Esophagus muscularis mucosa (tissue), 4 donors: ENCODE measurements around the gene PDE8B. TPM values are rescaled to one million over a fixed set of nuclear protein-coding genes. Genes with fewer than 3 reads are reported as not detected.

Experiments
- DNase-seq: peaks from one replicate; pipeline ENCODE4 v3.0.0-alpha.2; 2017; ENCODE audit errors: extremely low spot score
- H3K27ac ChIP-seq, 4 donors: fragments of 200-600 bp; sonication (generic); replicated peaks in 1 of 4; 1 replicate in 3 of 4; 2 replicates in 1 of 4; pipeline ENCODE4 v1.5.1; 2016 to 2019; ENCODE audit warnings: mild to moderate bottlenecking in 1 of 4
- H3K27me3 ChIP-seq, 4 donors: fragments of 200-600 bp; sonication (generic); one replicate each; pipeline versions ENCODE4 v1.5.1 to v1.6.0; 2016 to 2019
- H3K36me3 ChIP-seq, 4 donors: fragments of 200-600 bp; sonication (generic); one replicate each; pipeline ENCODE4 v1.5.1; 2016 to 2019
- H3K4me1 ChIP-seq, 4 donors: fragments of 200-600 bp; sonication (generic); one replicate each; pipeline ENCODE4 v1.5.1; 2016 to 2019
- H3K4me3 ChIP-seq, 4 donors: fragments of 200-600 bp; sonication (generic); 1 replicate in 2 of 4; 2 replicates in 2 of 4; pipeline ENCODE4 v1.5.1; 2016 to 2019; ENCODE audit warnings: mild to moderate bottlenecking in 4 of 4, moderate library complexity in 1 of 4
- H3K9me3 ChIP-seq, 4 donors: fragments of 200-600 bp; sonication (generic); 1 replicate in 3 of 4; 2 replicates in 1 of 4; pipeline ENCODE4 v1.5.1; 2016 to 2019
- EP300 ChIP-seq: sonication (generic); formaldehyde crosslinking; IDR thresholded peaks from one replicate; pipeline ENCODE4 v1.6.1; 2017; ENCODE audit warnings: antibody characterized with exemption
- POLR2A ChIP-seq: fragments of 450-650 bp; IDR thresholded peaks from one replicate; pipeline ENCODE4 v1.6.1; 2017; ENCODE audit warnings: antibody characterized with exemption, moderate library complexity, mild to moderate bottlenecking, low read depth
- POLR2AphosphoS5 ChIP-seq, 2 donors: sonication (generic); formaldehyde crosslinking; IDR thresholded peaks; one replicate each; pipeline ENCODE4 v1.6.1; 2017; ENCODE audit warnings: antibody characterized with exemption in 2 of 2
- WGBS: methylation state at CpG from one replicate; pipeline ENCODE4 v1.1.5; 2018; 5-methylcytosine and 5-hydroxymethylcytosine counted together
- intact Hi-C: fragments of 100-400 bp; cut with DNase I; formaldehyde crosslinking; loops from one replicate; pipeline ENCODE4 v1.15.1; 2023
- total RNA-seq, 4 donors: library from RNA; depleted of rRNA; stranded (reverse); fragments of >200 nt; gene quantifications; one replicate each; pipeline versions ENCODE4 v1.1.0 to v1.2.1, GENCODE V29; 2016
- TF ChIP-seq, protein P1 (sequence below), 3 experiments: fragments of 200-600 bp in 2 of 3; fragments of 450-650 bp in 1 of 3; sonication (generic) in 2 of 3; IDR thresholded peaks; one replicate each; pipeline ENCODE4 v1.5.1; 2017 to 2019; ENCODE audit warnings: antibody characterized with exemption in 3 of 3, mild to moderate bottlenecking in 2 of 3, moderate library complexity in 1 of 3

Gene PDE8B
- total RNA-seq, 4 donors from 2014 or later, result 0.83 to 7.1 (median 1.5) TPM

DNA sequence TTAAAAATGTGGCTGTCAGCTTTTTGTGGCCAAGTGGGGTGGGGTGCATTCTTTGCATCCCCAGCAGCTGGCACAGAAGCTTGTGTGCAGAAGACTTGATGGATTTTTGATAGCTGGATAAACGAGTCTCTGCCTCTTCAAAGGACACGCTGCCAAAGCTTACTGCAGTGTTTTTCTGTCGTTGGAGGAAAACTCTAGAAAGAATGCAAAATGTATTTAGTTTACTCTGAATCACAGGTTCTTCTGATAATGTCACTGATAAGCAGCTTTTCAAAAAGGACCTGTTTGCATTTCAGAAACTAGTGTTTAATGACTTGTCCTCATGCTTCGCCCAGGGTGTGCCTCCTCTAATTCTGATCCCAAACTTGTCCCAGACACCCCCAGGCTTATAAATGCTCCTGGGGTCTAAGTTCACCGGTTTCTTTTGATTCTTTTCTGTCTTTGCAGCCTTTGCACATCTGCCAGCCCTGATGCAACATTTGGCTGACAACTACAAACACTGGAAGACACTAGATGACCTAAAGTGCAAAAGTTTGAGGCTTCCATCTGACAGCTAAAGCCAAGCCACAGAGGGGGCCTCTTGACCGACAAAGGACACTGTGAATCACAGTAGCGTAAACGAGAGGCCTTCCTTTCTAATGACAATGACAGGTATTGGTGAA is 215.6 kb downstream of the PDE8B start:
- no peak for DNase-seq
- H3K27me3 ChIP-seq, result no peaks in the 10 kb centered on the region
- peaks cover 0 to 30% (median 29%) of the 10 kb centered on the region in 4 donors for H3K4me1 ChIP-seq
- H3K36me3 ChIP-seq, result peaks cover 0 to 27% (median 13%) of the 10 kb centered on the region in 4 donors
- intact Hi-C loops, result no loop called here
- no peak for TF ChIP-seq POLR2A
- TF ChIP-seq EP300, result no peak
- TF ChIP-seq, protein P1, sequence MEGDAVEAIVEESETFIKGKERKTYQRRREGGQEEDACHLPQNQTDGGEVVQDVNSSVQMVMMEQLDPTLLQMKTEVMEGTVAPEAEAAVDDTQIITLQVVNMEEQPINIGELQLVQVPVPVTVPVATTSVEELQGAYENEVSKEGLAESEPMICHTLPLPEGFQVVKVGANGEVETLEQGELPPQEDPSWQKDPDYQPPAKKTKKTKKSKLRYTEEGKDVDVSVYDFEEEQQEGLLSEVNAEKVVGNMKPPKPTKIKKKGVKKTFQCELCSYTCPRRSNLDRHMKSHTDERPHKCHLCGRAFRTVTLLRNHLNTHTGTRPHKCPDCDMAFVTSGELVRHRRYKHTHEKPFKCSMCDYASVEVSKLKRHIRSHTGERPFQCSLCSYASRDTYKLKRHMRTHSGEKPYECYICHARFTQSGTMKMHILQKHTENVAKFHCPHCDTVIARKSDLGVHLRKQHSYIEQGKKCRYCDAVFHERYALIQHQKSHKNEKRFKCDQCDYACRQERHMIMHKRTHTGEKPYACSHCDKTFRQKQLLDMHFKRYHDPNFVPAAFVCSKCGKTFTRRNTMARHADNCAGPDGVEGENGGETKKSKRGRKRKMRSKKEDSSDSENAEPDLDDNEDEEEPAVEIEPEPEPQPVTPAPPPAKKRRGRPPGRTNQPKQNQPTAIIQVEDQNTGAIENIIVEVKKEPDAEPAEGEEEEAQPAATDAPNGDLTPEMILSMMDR (IDR thresholded peaks at IDR 0.05), result no peak
- no peak for TF ChIP-seq POLR2AphosphoS5 (IDR thresholded peaks at IDR 0.05)
- no peak overlapping the region for H3K4me3 ChIP-seq
- H3K27ac ChIP-seq, result no peak overlapping the region
- 49% methylated on average over 8 of the region's 8 CpGs for WGBS
- no peaks in the 10 kb centered on the region for H3K9me3 ChIP-seq

DNA sequence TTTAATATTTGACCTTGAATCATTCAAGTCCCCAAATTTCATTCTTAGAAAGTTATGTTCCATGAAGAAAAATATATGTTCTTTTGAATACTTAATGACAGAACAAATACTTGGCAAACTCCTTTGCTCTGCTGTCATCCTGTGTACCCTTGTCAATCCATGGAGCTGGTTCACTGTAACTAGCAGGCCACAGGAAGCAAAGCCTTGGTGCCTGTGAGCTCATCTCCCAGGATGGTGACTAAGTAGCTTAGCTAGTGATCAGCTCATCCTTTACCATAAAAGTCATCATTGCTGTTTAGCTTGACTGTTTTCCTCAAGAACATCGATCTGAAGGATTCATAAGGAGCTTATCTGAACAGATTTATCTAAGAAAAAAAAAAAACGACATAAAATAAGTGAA is 216.2 kb downstream of the PDE8B start:
- intact Hi-C loops, result no loop called here
- Histone ChIP-seq H3K27ac (no peak overlapping the region), H3K27me3 (no peaks in the 10 kb centered on the region), H3K9me3 (no peaks in the 10 kb centered on the region), H3K36me3 (peaks cover 0 to 33% (median 16%) of the 10 kb centered on the region in 4 donors), H3K4me3 (no peak overlapping the region), H3K4me1 (peaks cover 0 to 30% (median 29%) of the 10 kb centered on the region in 4 donors)
- TF ChIP-seq, protein P1 (IDR thresholded peaks at IDR 0.05), result no peak
- no peak for TF ChIP-seq POLR2AphosphoS5 (IDR thresholded peaks at IDR 0.05)
- no peak for TF ChIP-seq EP300
- no peak for TF ChIP-seq POLR2A
- no peak for DNase-seq
- WGBS, result 70% methylated on average over 2 of the region's 2 CpGs

DNA sequence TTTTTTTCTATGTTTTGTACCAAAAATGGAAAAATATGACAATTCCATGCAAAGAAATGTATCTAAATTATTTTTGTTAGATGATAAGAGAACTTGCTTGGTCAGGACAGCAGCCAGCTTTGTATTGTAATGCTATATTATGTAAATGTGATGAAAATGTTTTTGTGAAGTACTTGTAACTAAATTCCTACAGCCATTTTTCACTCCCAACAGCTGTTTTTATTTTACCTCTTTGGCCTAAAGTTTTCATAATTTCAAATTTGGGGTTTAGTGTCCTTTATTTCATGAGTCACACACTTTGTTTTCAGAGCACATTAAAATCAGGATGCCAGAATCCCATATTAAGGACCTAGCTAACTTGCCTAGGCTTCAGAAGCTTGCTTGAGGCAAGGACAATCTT is 217.5 kb downstream of the PDE8B start:
- Histone ChIP-seq H3K27ac (peak overlapping the region in 1 of 4 donors; percentile 13), H3K36me3 (peaks cover 0 to 46% (median 29%) of the 10 kb centered on the region in 4 donors), H3K4me1 (peaks cover 0 to 30% (median 29%) of the 10 kb centered on the region in 4 donors), H3K27me3 (no peaks in the 10 kb centered on the region), H3K4me3 (no peak overlapping the region), H3K9me3 (no peaks in the 10 kb centered on the region)
- DNase-seq, result no peak
- intact Hi-C loops, result no loop called here
- TF ChIP-seq EP300 (no peak), POLR2A (no peak), POLR2AphosphoS5 (IDR thresholded peaks at IDR 0.05) (no peak)
- TF ChIP-seq, protein P1 (IDR thresholded peaks at IDR 0.05), result no peak

DNA sequence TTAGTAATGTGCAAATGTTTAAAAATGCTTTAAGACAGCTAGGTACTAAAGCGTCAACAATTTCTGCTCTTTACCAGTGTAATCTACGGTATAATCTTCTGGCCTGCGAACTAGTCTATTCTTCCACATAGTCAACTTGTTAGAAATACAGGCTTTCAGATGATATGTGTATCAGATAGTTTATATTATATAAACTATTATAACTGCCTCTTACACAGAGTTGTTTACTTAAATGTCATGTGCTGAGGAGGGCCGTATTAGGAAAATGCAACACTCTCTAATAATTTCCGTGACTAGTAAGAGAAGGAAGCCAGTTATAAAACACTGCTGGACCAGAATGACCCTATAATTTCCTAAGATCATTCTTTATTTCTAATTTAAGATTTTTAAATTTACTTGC is 218.0 kb downstream of the PDE8B start:
- 50% methylated on average over 5 of the region's 5 CpGs for WGBS
- TF ChIP-seq EP300 (no peak), POLR2A (no peak), POLR2AphosphoS5 (IDR thresholded peaks at IDR 0.05) (no peak)
- TF ChIP-seq, protein P1 (IDR thresholded peaks at IDR 0.05), result no peak
- H3K4me1 ChIP-seq, result peaks cover 0 to 30% (median 29%) of the 10 kb centered on the region in 4 donors
- no peak overlapping the region for H3K4me3 ChIP-seq
- no peaks in the 10 kb centered on the region for H3K9me3 ChIP-seq
- peaks cover 0 to 51% (median 31%) of the 10 kb centered on the region in 4 donors for H3K36me3 ChIP-seq
- intact Hi-C loops, result no loop called here
- no peak for DNase-seq
- no peaks in the 10 kb centered on the region for H3K27me3 ChIP-seq
- peak overlapping the region in 1 of 4 donors; percentile 13 for H3K27ac ChIP-seq

DNA sequence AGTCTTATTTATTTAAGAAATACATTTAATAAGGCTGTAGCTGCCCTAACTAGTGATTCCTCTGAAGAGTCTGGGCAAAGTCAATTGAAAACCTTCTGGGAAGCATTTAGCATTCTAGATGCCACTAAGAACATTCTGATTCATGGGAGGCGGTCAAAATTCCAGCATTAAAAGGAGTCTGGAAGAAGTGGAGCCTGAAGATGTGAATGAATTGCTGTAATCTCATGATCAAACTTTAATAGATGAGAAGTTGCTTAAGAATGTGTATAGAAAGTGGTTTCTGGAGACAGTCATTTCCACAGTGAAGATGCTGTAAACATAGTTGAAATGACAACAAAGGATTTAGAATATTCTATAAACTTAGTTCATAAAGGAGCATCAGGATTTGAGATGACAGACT is 220.2 kb downstream of the PDE8B start:
- no peak for DNase-seq
- TF ChIP-seq POLR2AphosphoS5 (IDR thresholded peaks at IDR 0.05), result no peak
- TF ChIP-seq, protein P1 (IDR thresholded peaks at IDR 0.05), result no peak
- Histone ChIP-seq H3K36me3 (peaks cover 16 to 72% (median 42%) of the 10 kb centered on the region in 4 donors), H3K4me3 (no peak overlapping the region), H3K27ac (no peak overlapping the region), H3K4me1 (peaks cover 0 to 30% (median 29%) of the 10 kb centered on the region in 4 donors), H3K27me3 (no peaks in the 10 kb centered on the region), H3K9me3 (no peaks in the 10 kb centered on the region)
- 100% methylated on average over 1 of the region's 1 CpG for WGBS
- intact Hi-C loops, result no loop called here
